Neural progenitor cell (in vitro differentiated cells): ENCODE results near the gene IMMP1L. TPM values are rescaled to one million over a fixed set of nuclear protein-coding genes. Genes with fewer than 3 reads are reported as not detected.

Source experiments
- DNase-seq: peaks from one replicate; pipeline ENCODE4 v3.0.0-alpha.2; 2016; ENCODE audit warnings: low spot score
- H2AFZ ChIP-seq: fragments of 200-600 bp; sonication (generic); replicated peaks from 2 replicates; pipeline ENCODE4 v1.6.1; 2016; ENCODE audit warnings: antibody characterized with exemption
- H3F3A ChIP-seq: fragments of 200-600 bp; sonication (generic); 2 replicates; pipeline ENCODE4 v1.6.1; 2016; ENCODE audit warnings: antibody characterized with exemption, low read depth
- H3K27ac ChIP-seq: fragments of 200-600 bp; sonication (generic); 2 replicates; pipeline ENCODE4 v1.5.1; 2016; ENCODE audit warnings: mild to moderate bottlenecking
- H3K27me3 ChIP-seq: fragments of 200-600 bp; sonication (generic); 2 replicates; pipeline ENCODE4 v1.6.1; 2016; ENCODE audit warnings: mild to moderate bottlenecking, moderate library complexity
- H3K36me3 ChIP-seq: fragments of 200-600 bp; sonication (generic); 2 replicates; pipeline ENCODE4 v1.5.1; 2016
- H3K4me1 ChIP-seq: fragments of 200-600 bp; sonication (generic); 2 replicates; pipeline ENCODE4 v1.6.1; 2016; ENCODE audit warnings: mixed run types
- H3K4me2 ChIP-seq: fragments of 200-600 bp; sonication (generic); 2 replicates; pipeline ENCODE4 v1.6.1; 2016
- H3K4me3 ChIP-seq: fragments of 200-600 bp; sonication (generic); 2 replicates; pipeline ENCODE4 v1.5.1; 2016
- H3K79me2 ChIP-seq: fragments of 200-600 bp; sonication (generic); 2 replicates; pipeline ENCODE4 v1.6.1; 2016; ENCODE audit warnings: low read depth
- H3K9ac ChIP-seq: fragments of 200-600 bp; sonication (generic); 2 replicates; pipeline ENCODE4 v1.6.1; 2016
- H3K9me3 ChIP-seq: fragments of 200-600 bp; sonication (generic); 2 replicates; pipeline ENCODE4 v1.5.1; 2016; ENCODE audit warnings: low read depth
- H4K20me1 ChIP-seq: fragments of 200-600 bp; sonication (generic); 2 replicates; pipeline ENCODE4 v1.6.1; 2016; ENCODE audit warnings: low read depth
- H3K27ac Mint-ChIP-seq: 3 replicates; pipeline ENCODE4 v1.8.0; 2021; ENCODE audit warnings: mixed read lengths
- H3K27me3 Mint-ChIP-seq: 2 replicates; pipeline ENCODE4 v1.8.0; 2022; ENCODE audit warnings: low read depth, mild to moderate bottlenecking, inconsistent platforms, moderate library complexity, mixed read lengths; ENCODE audit not compliant: insufficient read depth
- H3K36me3 Mint-ChIP-seq: 3 replicates; pipeline ENCODE4 v1.8.0; 2021; ENCODE audit warnings: mixed read lengths
- H3K4me1 Mint-ChIP-seq: 3 replicates; pipeline ENCODE4 v1.8.0; 2021; ENCODE audit warnings: mixed read lengths
- H3K4me3 Mint-ChIP-seq: 3 replicates; pipeline ENCODE4 v1.8.0; 2021; ENCODE audit warnings: mild to moderate bottlenecking, moderate library complexity, mixed read lengths
- H3K9me3 Mint-ChIP-seq: 3 replicates; pipeline ENCODE4 v1.8.0; 2020; ENCODE audit warnings: mixed read lengths
- EZH2 ChIP-seq: fragments of 200-600 bp; sonication (generic); IDR thresholded peaks from 2 replicates; pipeline ENCODE4 v1.6.1; 2017; ENCODE audit warnings: antibody characterized with exemption, mild to moderate bottlenecking, moderate library complexity
- EZH2phosphoT487 ChIP-seq: fragments of 200-600 bp; sonication (generic); IDR thresholded peaks from 2 replicates; pipeline ENCODE4 v1.6.1; 2017; ENCODE audit warnings: antibody characterized with exemption
- total RNA-seq: library from RNA; depleted of rRNA; stranded (reverse); fragments of >200 nt; gene quantifications from 2 replicates; pipeline ENCODE4 v1.2.3, GENCODE V29; 2015; ENCODE audit warnings: low replicate concordance
- TF ChIP-seq, protein P1 (sequence below): fragments of 200-600 bp; sonication (generic); IDR thresholded peaks from 2 replicates; pipeline ENCODE4 v1.5.1; 2017; ENCODE audit warnings: antibody characterized with exemption, mild to moderate bottlenecking

IMMP1L gene
- total RNA-seq, 1 donor from 2014 or later = 122 TPM

DNA sequence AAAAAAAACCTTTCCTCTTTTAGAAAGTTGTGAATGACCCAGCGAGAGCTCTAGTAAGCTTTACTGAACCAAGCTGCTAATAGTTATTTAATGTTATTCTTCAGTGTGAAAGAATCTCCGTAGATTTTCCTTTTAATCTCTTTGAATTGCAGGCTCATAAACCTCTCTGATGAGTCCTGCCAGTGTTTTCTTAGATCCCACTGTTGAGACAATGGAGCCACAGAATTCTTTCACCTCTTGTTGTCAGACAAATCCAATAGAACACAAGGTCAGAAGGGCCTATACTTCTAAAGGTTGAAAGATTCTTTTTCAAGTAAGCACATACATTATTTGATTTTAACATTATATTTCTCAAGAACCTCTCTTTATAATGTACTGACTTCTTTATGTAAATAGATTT lies 87.6 kb downstream of the IMMP1L start:
- no peaks in the 10 kb centered on the region for H3K27me3 ChIP-seq
- H3K9me3 ChIP-seq = no peaks in the 10 kb centered on the region
- H3K9me3 Mint-ChIP-seq = peaks cover 2% of the 10 kb centered on the region
- no peaks in the 10 kb centered on the region for H4K20me1 ChIP-seq
- peaks cover 20% of the 10 kb centered on the region for H3K79me2 ChIP-seq
- peaks cover 16% of the 10 kb centered on the region for H3K36me3 Mint-ChIP-seq
- TF ChIP-seq, protein P1, sequence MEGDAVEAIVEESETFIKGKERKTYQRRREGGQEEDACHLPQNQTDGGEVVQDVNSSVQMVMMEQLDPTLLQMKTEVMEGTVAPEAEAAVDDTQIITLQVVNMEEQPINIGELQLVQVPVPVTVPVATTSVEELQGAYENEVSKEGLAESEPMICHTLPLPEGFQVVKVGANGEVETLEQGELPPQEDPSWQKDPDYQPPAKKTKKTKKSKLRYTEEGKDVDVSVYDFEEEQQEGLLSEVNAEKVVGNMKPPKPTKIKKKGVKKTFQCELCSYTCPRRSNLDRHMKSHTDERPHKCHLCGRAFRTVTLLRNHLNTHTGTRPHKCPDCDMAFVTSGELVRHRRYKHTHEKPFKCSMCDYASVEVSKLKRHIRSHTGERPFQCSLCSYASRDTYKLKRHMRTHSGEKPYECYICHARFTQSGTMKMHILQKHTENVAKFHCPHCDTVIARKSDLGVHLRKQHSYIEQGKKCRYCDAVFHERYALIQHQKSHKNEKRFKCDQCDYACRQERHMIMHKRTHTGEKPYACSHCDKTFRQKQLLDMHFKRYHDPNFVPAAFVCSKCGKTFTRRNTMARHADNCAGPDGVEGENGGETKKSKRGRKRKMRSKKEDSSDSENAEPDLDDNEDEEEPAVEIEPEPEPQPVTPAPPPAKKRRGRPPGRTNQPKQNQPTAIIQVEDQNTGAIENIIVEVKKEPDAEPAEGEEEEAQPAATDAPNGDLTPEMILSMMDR = no peak
- TF ChIP-seq EZH2phosphoT487 = no peak
- TF ChIP-seq EZH2 = no peak
- DNase-seq = peak; percentile 82
- no peak overlapping the region for H3K9ac ChIP-seq
- H3K27ac ChIP-seq = peak overlapping the region; percentile 96
- H3K27ac Mint-ChIP-seq = peak overlapping the region; percentile 88
- peak overlapping the region; percentile 6 for H3K4me3 Mint-ChIP-seq
- no peak overlapping the region for H2AFZ ChIP-seq
- H3K4me1 ChIP-seq = peaks cover 95% of the 10 kb centered on the region
- H3F3A ChIP-seq = peaks cover 77% of the 10 kb centered on the region
- H3K4me1 Mint-ChIP-seq = peaks cover 67% of the 10 kb centered on the region
- H3K4me3 ChIP-seq = peak overlapping the region; percentile 30
- H3K27me3 Mint-ChIP-seq = no peaks in the 10 kb centered on the region
- peaks cover 5% of the 10 kb centered on the region for H3K36me3 ChIP-seq
- peak overlapping the region; percentile 73 for H3K4me2 ChIP-seq

DNA sequence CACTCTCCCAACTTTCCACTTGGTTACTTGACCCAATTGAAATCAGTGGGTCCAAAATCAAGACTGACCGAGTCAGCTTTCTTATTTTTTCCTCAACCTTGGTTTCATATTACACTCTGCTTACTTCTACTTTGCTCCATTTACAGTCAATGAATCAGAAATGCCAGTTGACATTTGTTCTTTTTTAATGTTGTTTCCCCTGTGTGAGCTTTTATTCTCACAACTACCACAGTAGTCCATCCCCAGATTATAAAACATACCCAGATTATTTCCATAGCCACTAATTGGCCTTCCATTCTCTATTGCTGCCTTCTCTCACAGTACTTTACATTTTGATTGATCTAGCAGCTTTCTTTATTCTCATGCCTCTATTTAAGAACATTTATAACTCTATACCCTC lies 89.8 kb downstream of the IMMP1L start:
- Mint-ChIP-seq H3K36me3 (peaks cover 16% of the 10 kb centered on the region), H3K27ac (no peak overlapping the region), H3K9me3 (peaks cover 3% of the 10 kb centered on the region), H3K27me3 (no peaks in the 10 kb centered on the region), H3K4me1 (peaks cover 76% of the 10 kb centered on the region), H3K4me3 (no peak overlapping the region)
- peaks cover 75% of the 10 kb centered on the region for H3F3A ChIP-seq
- H3K27me3 ChIP-seq = no peaks in the 10 kb centered on the region
- no peaks in the 10 kb centered on the region for H3K9me3 ChIP-seq
- no peaks in the 10 kb centered on the region for H3K36me3 ChIP-seq
- TF ChIP-seq EZH2 (no peak), EZH2phosphoT487 (no peak)
- TF ChIP-seq, protein P1 = no peak
- H3K27ac ChIP-seq = peak overlapping the region; percentile 96
- peaks cover 90% of the 10 kb centered on the region for H3K4me1 ChIP-seq
- H2AFZ ChIP-seq = no peak overlapping the region
- no peak overlapping the region for H3K4me3 ChIP-seq
- H3K9ac ChIP-seq = no peak overlapping the region
- peak overlapping the region; percentile 73 for H3K4me2 ChIP-seq
- no peaks in the 10 kb centered on the region for H4K20me1 ChIP-seq
- no peak for DNase-seq
- H3K79me2 ChIP-seq = peaks cover 20% of the 10 kb centered on the region

DNA sequence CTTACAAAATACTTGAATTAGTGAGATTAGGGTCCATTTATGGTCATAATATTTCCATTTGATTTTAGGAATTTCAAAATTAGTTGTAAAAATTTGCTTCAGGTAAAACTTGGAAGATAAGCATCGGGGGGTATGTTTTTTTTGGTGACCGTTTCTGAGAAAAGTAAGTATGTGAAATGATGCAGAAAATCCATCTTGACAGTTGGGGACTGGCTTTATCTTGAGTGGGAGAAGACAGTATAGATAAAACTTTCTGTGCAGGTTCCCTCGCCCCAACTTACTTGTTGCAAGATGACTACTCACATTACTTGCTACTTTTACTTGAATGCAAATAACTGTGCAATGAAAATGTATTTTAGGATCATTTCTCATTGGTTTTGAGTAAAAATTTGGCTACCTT lies 90.3 kb downstream of the IMMP1L start:
- DNase-seq = peak; percentile 17
- Histone ChIP-seq H3K27me3 (no peaks in the 10 kb centered on the region), H4K20me1 (no peaks in the 10 kb centered on the region), H3K4me1 (peaks cover 89% of the 10 kb centered on the region), H3K27ac (peak overlapping the region; percentile 96), H3K36me3 (no peaks in the 10 kb centered on the region), H3K9me3 (no peaks in the 10 kb centered on the region), H3F3A (peaks cover 71% of the 10 kb centered on the region), H3K4me2 (peak overlapping the region; percentile 73), H3K4me3 (no peak overlapping the region), H3K9ac (no peak overlapping the region), H3K79me2 (peaks cover 25% of the 10 kb centered on the region), H2AFZ (no peak overlapping the region)
- Mint-ChIP-seq H3K27me3 (no peaks in the 10 kb centered on the region), H3K27ac (no peak overlapping the region), H3K4me1 (peaks cover 76% of the 10 kb centered on the region), H3K9me3 (peaks cover 3% of the 10 kb centered on the region), H3K4me3 (no peak overlapping the region), H3K36me3 (peaks cover 20% of the 10 kb centered on the region)
- TF ChIP-seq EZH2 (no peak), EZH2phosphoT487 (no peak)
- TF ChIP-seq, protein P1 = no peak
